Femur (tissue), 1 donor: ENCODE measurements around the gene GLMN.

Source experiments
- DNase-seq: peaks from one replicate; pipeline ENCODE4 v3.0.0-alpha.2; 2017

GLMN gene, protein sequence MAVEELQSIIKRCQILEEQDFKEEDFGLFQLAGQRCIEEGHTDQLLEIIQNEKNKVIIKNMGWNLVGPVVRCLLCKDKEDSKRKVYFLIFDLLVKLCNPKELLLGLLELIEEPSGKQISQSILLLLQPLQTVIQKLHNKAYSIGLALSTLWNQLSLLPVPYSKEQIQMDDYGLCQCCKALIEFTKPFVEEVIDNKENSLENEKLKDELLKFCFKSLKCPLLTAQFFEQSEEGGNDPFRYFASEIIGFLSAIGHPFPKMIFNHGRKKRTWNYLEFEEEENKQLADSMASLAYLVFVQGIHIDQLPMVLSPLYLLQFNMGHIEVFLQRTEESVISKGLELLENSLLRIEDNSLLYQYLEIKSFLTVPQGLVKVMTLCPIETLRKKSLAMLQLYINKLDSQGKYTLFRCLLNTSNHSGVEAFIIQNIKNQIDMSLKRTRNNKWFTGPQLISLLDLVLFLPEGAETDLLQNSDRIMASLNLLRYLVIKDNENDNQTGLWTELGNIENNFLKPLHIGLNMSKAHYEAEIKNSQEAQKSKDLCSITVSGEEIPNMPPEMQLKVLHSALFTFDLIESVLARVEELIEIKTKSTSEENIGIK

GRCh38 chr1:92298573-92299476 lies at the start of gene GLMN, which contains the start of gene RPAP2:
Gene GLMN, minus strand, starts transcription at chr1:92298987. Its CDS starts 988 bp downstream, at chr1:92297999.
Gene RPAP2, plus strand, starts transcription at chr1:92299059. Its CDS starts 15 bp downstream, at chr1:92299074.
- peak; percentile 89 for DNase-seq

DNA sequence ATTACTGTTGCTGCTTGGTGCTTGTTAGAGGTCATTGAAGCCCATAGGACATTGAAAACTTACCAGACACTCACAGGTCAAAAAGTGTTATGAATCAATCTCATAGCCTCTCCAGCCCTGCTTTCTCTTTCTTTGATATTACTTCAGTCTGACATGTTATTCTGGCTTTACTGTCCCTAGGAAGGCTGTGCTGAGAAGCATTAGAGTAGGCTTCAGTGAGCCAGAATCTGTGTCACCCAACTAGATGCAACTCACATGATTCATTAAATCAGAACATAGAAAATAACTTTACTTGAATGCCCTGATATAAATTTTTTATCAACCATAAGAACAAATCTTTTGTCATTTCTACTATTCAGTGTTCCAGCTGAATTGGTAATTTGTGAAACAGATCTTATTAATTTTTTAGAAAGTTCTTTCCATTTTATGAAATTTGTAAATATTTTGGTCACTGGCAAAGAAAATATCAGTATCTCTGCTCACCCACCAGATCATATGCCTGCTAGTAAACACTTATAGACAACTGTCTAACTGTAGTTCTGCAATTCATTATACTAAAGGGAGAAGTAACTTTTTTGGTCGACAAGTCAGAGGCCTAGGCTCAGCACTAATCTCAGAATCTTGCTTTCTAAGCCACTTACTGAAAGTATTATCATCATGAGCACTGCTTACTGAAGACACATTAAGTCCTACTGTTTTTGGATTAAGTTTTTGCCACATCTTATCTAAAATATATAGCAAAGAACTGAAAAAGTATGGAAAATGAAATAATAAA lies 48.3 kb upstream of the GLMN start:
- no peak for DNase-seq

DNA sequence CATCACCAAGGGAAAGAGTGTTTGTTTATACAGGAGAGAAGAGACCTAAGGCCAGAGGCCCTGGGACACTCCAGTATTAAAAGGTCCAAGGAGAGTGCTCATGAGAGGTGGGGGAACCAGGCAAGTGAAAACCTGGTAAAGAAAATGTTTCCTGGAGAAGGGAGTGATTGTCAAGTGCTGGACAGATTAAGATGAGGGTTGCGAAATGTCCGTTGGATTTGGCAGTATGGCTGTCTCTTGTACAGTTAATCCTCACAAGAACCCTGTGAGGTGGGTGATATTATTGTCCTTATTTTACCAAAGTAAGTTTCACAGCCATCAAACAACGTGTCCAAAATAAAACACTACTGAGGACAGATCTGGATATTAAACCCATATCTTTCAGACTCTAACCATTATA lies 44.3 kb upstream of the GLMN start:
- DNase-seq = no peak

- DNase-seq = no peak
These were observed 43.6 kb upstream of the GLMN start for GRCh38 chr1:92342401-92342800.

GRCh38 chr1:92340154-92340553 lies 41.4 kb upstream of the GLMN start:
- DNase-seq = no peak

- no peak for DNase-seq
These were observed 34.9 kb upstream of the GLMN start for GRCh38 chr1:92333668-92334067.

DNA sequence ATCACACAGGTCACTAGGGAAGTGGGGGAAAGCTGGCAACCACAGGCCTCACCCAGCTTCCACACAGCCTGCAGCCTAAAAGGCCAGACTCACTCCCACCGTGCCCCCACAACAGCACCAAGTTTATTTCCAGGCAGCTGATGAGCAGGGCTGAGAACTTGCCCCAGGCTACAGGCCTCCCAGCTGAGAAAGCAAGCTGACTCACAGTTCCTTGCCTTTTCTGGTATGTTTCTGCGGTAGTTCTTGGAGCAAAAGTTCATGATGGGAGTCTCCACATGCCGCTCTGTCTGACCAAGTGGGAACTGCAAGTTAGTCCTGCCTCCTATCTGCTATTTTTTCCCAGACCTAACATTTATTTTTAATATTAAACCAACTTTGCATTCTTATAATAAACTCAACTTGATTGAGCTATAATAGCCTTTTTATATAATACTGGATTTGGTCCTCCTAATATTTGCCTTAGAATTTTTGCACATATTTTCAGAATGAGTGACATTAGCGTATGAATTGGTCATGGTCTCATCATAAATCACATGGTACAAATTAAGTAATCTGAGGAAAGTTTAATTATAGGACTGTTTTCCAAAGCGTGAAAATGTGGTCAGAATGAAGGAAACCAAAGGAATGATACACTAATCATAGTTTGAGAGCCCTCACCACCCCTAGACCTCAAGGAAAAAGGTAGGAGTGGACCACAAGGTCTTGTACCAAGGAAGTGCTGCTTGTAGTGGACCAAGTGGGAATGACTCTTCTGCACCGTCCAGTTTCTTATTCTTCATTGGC lies 30.8 kb upstream of the GLMN start:
- DNase-seq = no peak

DNA sequence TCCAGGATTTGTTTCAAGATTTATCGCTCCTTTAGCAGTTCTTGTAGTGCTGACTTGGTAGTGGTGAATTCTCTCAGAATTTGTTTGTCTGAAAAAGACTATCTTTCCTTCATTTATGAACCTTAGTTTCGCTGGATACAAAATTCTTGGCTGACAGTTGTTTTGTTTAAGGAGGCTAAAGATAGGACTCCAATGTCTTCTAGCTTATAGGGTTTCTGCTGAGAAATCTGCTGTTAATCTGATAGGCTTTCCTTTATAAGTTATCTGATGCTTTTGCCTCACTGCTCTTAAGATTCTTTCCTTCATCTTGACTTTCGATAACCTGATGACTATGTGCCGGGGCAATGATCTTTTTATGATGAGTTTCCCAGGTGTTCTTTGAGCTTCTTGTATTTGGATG lies 29.0 kb upstream of the GLMN start:
- no peak for DNase-seq

- no peak for DNase-seq
These were observed 27.9 kb upstream of the GLMN start for GRCh38 chr1:92326681-92327080.

DNA sequence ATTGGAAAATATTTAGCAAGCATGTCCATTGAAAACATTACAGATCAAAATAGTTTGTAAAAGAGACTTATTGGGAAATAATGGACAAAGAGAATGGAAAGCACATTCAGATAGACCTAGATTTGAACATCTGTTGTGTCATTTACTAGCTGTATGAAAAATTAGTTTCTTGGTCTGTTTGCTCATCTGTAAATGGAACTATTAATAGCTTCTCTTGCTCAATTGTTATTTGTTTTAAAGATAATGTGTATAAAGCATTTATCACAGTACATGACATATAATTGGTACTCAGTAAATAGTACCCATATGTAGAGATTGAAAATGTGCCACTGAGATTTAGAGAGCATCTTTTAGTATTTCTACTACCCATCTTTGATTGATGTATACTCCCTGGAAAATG lies 26.0 kb upstream of the GLMN start:
- DNase-seq = no peak

DNA sequence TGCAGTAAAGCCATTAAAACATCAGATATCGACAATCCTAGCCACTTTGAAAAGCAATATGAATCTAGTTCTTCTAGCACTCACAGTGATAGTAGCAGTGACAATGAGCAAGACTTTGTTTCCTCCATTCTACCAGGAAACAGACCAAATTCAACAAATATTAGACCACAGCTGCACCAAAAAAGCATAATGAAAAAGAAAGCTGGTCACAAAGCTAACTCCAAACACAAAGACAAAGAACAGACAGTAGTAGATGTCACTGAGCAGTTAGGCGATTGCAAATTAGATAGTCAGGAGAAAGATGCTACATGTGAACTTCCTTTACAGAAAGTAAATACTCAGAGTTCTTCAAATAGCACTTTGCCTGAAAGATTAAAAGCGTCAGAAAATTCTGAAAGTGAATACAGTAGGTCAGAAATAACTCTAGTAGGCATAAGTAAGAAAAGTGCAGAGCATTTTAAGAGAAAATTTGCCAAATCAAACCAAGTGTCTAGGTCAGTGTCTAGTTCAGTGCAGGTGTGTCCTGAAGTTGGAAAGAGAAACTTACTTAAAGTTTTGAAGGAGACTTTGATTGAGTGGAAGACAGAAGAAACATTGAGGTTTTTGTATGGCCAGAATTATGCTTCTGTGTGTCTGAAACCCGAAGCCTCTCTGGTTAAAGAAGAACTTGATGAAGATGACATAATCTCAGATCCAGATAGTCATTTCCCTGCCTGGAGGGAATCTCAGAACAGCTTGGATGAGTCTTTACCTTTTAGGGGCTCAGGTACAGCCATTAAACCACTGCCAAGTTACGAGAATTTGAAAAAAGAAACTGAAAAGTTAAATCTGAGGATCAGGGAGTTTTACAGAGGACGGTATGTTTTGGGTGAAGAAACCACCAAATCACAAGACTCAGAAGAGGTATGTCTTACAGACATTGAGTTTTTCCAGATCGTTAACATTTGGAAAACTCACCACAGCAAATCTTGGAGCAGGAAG lies 25.0 kb upstream of the GLMN start:
- DNase-seq = no peak

DNA sequence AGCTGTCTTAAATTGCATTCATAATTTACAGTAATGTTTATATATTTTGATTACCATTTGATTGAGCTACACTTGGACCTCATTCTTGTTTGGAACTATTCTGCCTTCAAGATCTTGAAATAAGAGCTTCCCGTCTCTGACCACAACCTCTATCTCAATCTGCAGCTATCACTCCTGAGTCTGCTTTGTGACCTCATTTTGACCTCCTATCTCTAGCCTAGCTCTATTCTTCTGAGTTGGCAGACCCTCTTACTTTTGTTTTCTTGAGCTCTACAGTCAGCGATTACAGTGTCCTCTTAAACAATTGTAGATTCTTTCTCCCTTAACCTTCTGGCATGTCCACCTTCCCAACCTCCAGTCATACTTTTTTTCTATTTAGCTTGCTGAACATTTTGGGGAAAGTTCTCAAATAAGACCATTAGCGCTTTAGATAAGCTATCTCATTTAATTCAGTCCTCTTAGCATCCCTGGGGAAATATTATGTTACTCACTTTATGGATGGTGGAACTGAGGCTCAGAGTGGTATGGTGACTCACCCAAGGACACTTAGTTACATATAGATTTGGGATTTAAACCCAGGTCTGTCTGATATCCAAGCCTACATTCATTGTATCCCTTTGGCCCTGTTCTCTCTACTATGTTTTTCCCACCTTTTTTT lies 19.2 kb upstream of the GLMN start:
- no peak for DNase-seq

GRCh38 chr1:92315766-92316599 lies 17.2 kb upstream of the GLMN start:
- DNase-seq = no peak

DNA sequence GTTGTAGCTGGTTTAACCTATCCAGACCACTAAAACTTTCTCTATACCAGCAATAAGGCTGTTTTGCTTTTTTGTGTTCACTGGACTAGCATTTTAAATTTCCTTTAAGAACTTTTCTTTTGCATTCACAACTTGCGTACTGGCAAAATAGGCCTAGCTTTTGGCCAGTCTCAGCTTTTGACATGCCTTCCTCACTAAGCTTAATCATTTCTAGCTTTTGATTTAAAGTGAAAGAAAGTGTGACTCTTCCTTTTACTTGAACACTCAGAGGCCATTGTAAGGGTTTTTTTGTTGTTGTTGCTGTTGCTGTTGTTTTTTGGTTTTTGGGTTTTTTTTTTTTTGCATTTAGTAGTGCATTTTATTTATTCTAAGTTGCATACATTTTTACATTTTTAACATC lies 15.2 kb upstream of the GLMN start:
- no peak for DNase-seq

- DNase-seq = no peak
These were observed 11.4 kb upstream of the GLMN start for GRCh38 chr1:92310185-92310597.

GRCh38 chr1:92307980-92308379 lies 9.2 kb upstream of the GLMN start:
- DNase-seq = no peak

GRCh38 chr1:92306020-92306419 lies 7.2 kb upstream of the GLMN start:
- DNase-seq = no peak

DNA sequence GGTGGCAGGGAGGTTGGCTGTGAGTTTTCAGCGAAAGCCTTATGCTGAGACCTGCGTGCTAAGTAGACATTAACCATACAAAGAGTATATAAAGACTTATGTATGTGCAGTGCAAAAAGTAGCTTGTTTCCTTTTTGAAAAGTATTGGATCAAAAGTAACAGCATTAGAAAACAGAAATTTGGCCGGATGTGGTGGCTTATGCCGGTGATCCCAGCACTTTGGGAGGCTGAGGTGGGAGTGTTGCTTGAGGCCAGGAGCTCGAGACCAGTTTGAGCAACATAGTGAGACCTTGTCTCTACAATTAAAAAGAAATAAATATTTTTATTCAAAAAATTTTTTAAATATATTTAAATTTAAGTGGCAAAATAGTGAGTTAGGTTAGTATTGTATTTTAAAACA lies 2.2 kb upstream of the GLMN start:
- DNase-seq = no peak
